Upper lobe of right lung (tissue), 1 donor: ENCODE data around the gene RBPJ. TPM values are rescaled to one million over a fixed set of nuclear protein-coding genes. Genes with fewer than 3 reads are reported as not detected.
A peak's percentile ranks its signal among the peaks of the same experiment; 100 is the strongest.

Experiments
- ATAC-seq: fragments of 200-7000 bp; cut with Tn5 transposase; one replicate; pipeline ENCODE4 v1.9.1; 2020; ENCODE audit warnings: mild to moderate bottlenecking, moderate library complexity
- DNase-seq: peaks from one replicate; pipeline ENCODE4 v3.0.0-alpha.2; 2020
- H3K27ac ChIP-seq: fragments of 200-600 bp; one replicate; pipeline ENCODE4 v1.8.0; 2022
- H3K27me3 ChIP-seq: fragments of 200-600 bp; one replicate; pipeline ENCODE4 v1.8.0; 2022; ENCODE audit warnings: mild to moderate bottlenecking
- H3K36me3 ChIP-seq: fragments of 200-600 bp; one replicate; pipeline ENCODE4 v1.8.0; 2022
- H3K4me1 ChIP-seq: fragments of 200-600 bp; one replicate; pipeline ENCODE4 v1.8.0; 2022
- H3K4me3 ChIP-seq: fragments of 200-600 bp; one replicate; pipeline ENCODE4 v1.8.0; 2022; ENCODE audit warnings: mild to moderate bottlenecking
- H3K9me3 ChIP-seq: fragments of 200-600 bp; one replicate; pipeline ENCODE4 v1.8.0; 2022
- intact Hi-C: fragments of 100-400 bp; cut with DNase I; formaldehyde crosslinking; loops from one replicate; pipeline ENCODE4 v1.11.0; 2022
- total RNA-seq: library from RNA; stranded (reverse); fragmentation: NEBNext Ultra II Directional; extraction: Animal tissue kit (Norgen Biotek cat#: 25700); gene quantifications from one replicate; pipeline ENCODE4 v1.2.1, GENCODE V29; 2021
- TF ChIP-seq, protein P1 (sequence below): fragments of 200-600 bp; IDR thresholded peaks from one replicate; pipeline ENCODE4 v1.8.0; 2022; ENCODE audit warnings: antibody characterized with exemption
- donor health status: DM: no; HTN: yes; CAD: no; lungs with severe emphysema.

Gene RBPJ
- total RNA-seq, 1 donor from 2014 or later, result 86.2 TPM

DNA sequence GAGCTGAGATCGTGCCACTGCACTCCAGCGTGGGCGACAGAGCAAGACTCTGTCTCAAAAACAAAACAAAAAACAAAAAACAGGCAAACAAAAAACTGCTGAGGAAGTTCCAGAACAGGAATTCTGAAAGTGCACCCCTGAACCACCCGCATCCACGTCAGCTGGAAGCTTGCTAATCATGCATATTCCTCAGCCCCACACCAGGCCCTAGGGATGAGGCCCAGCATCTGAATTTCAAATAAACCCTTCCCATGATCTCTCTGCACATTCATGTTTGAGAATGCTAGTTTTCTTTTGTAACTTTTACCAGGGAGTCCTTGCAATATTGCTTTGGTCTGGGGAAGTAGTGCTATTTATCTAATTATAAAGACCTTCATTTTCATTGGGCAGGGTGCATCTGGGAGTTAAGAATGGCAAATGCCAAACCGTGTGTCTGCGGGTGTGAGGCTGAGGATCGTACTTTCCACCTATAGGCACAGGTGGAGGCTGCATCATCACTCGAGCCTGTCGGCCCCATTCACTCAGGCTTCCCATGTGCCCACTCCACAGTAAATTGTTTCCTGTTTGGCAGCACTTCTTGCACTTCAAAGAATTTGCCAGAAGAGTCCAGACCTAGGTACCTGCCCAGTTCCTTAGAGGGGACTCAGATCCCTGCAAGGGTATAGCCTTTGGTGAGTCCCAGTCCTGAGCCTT, 145.9 kb downstream of the RBPJ start:
- Histone ChIP-seq H3K36me3 (no peaks in the 10 kb centered on the region), H3K27me3 (no peaks in the 10 kb centered on the region), H3K4me3 (no peak overlapping the region), H3K4me1 (no peaks in the 10 kb centered on the region), H3K9me3 (no peaks in the 10 kb centered on the region), H3K27ac (no peak overlapping the region)
- ATAC-seq, result peak; percentile 60
- TF ChIP-seq, protein P1, sequence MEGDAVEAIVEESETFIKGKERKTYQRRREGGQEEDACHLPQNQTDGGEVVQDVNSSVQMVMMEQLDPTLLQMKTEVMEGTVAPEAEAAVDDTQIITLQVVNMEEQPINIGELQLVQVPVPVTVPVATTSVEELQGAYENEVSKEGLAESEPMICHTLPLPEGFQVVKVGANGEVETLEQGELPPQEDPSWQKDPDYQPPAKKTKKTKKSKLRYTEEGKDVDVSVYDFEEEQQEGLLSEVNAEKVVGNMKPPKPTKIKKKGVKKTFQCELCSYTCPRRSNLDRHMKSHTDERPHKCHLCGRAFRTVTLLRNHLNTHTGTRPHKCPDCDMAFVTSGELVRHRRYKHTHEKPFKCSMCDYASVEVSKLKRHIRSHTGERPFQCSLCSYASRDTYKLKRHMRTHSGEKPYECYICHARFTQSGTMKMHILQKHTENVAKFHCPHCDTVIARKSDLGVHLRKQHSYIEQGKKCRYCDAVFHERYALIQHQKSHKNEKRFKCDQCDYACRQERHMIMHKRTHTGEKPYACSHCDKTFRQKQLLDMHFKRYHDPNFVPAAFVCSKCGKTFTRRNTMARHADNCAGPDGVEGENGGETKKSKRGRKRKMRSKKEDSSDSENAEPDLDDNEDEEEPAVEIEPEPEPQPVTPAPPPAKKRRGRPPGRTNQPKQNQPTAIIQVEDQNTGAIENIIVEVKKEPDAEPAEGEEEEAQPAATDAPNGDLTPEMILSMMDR, result no peak
- DNase-seq, result no peak
- intact Hi-C loops, result loop anchor here (10.0 kb wide), 1 partner anchor 248 kb away; no protein-coding TSS in a partner anchor

GRCh38 chr4:26467724-26468123, 146.9 kb downstream of the RBPJ start:
- Histone ChIP-seq H3K36me3 (no peaks in the 10 kb centered on the region), H3K27me3 (no peaks in the 10 kb centered on the region), H3K4me1 (no peaks in the 10 kb centered on the region), H3K9me3 (no peaks in the 10 kb centered on the region), H3K27ac (no peak overlapping the region), H3K4me3 (no peak overlapping the region)
- intact Hi-C loops, result loop anchor here (10.0 kb wide), 1 partner anchor 247 kb away; no protein-coding TSS in a partner anchor
- TF ChIP-seq, protein P1, result no peak
- no peak for DNase-seq
- no peak for ATAC-seq

GRCh38 chr4:26468283-26468949, 147.6 kb downstream of the RBPJ start:
- no peak overlapping the region for H3K27ac ChIP-seq
- no peaks in the 10 kb centered on the region for H3K9me3 ChIP-seq
- no peaks in the 10 kb centered on the region for H3K27me3 ChIP-seq
- H3K36me3 ChIP-seq, result no peaks in the 10 kb centered on the region
- TF ChIP-seq, protein P1, result no peak
- ATAC-seq (no peak), DNase-seq (no peak)
- intact Hi-C loops, result loop anchor here (10.0 kb wide), 1 partner anchor 246 kb away; no protein-coding TSS in a partner anchor
- H3K4me3 ChIP-seq, result no peak overlapping the region
- H3K4me1 ChIP-seq, result no peaks in the 10 kb centered on the region

DNA sequence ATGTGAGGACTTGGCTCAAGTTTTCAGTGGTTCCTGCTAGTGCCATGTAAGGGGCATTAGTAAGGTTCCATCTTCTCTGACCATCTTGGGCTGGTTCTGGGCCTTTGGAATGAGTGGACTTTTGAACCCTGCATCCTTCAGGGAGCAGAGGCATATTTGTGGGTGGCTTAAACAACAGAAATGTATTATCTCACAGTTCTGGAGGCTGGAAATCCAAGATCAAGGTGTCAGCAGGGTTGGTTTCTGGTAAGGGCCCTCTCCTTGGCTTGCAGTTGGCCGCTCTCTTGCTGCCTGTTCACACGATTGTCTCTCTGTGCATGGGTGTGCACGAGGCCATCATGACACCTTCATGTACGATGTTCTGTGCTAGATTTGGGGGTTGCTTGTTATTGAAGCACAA, 148.2 kb downstream of the RBPJ start:
- no peaks in the 10 kb centered on the region for H3K4me1 ChIP-seq
- ATAC-seq (no peak), DNase-seq (no peak)
- no peaks in the 10 kb centered on the region for H3K9me3 ChIP-seq
- no peak overlapping the region for H3K4me3 ChIP-seq
- H3K27ac ChIP-seq, result no peak overlapping the region
- H3K27me3 ChIP-seq, result no peaks in the 10 kb centered on the region
- TF ChIP-seq, protein P1, result no peak
- no peaks in the 10 kb centered on the region for H3K36me3 ChIP-seq
- intact Hi-C loops, result loop anchor here (10.0 kb wide), 1 partner anchor 246 kb away; no protein-coding TSS in a partner anchor

DNA sequence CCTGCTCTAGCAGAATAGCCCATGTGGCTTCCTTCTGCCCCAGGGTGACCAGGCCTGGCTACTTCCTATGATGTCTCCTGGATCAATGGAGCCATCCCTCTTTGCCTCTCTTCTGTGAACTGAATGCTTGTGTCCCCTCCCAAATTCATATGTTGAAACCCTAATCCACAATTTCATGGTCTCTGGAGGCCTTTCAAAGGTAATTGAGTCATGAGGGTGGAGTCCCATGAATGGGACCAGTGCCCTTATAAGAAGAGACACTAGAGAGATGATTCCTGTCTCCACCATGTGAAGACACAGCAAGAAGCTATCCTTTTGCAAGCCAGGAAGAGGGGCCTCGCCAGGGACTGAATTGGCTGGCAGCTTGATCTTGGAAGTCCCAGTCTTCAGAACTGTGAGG, 151.1 kb downstream of the RBPJ start:
- H3K27me3 ChIP-seq, result no peaks in the 10 kb centered on the region
- intact Hi-C loops, result no loop called here
- no peaks in the 10 kb centered on the region for H3K36me3 ChIP-seq
- DNase-seq (no peak), ATAC-seq (no peak)
- H3K27ac ChIP-seq, result no peak overlapping the region
- TF ChIP-seq, protein P1, result no peak
- H3K4me1 ChIP-seq, result no peaks in the 10 kb centered on the region
- H3K4me3 ChIP-seq, result no peak overlapping the region
- no peaks in the 10 kb centered on the region for H3K9me3 ChIP-seq
